ENCODE results near the gene FBXW7.

Gene FBXW7

GRCh38 chr4:152417673-152418072 is 118.2 kb downstream of the FBXW7 start:
- no peak for DNase-seq (ENCODE audit: extremely low read depth, insufficient read length)

GRCh38 chr4:152415980-152416379 is 119.9 kb downstream of the FBXW7 start:
- no peak for DNase-seq (ENCODE audit: extremely low read depth, insufficient read length)
- peaks cover 2% of the 10 kb centered on the region for H3K36me3 ChIP-seq (ENCODE audit: control insufficient read depth, insufficient read depth, low read length)
- no peak overlapping the region for H3K4me3 ChIP-seq (replicated peaks; ENCODE audit: low read depth, low read length)
- TF ChIP-seq CTCF (IDR thresholded peaks at IDR 0.05; ENCODE audit: insufficient read depth, low read length, poor library complexity, severe bottlenecking) = no peak
- H3K27me3 ChIP-seq (replicated peaks; ENCODE audit: control insufficient read depth, insufficient read depth, low read length) = no peaks in the 10 kb centered on the region

More at GRCh38 chr4:152417673-152418072, 118.2 kb downstream of the FBXW7 start:
- Histone ChIP-seq H3K36me3 (ENCODE audit: control insufficient read depth, insufficient read depth, low read length) (no peaks in the 10 kb centered on the region; the same call in none of the 2 replicates), H3K4me3 (replicated peaks; ENCODE audit: low read depth, low read length) (no peak overlapping the region), H3K27me3 (replicated peaks; ENCODE audit: control insufficient read depth, insufficient read depth, low read length) (no peaks in the 10 kb centered on the region)
- no peak for TF ChIP-seq CTCF (IDR thresholded peaks at IDR 0.05; ENCODE audit: insufficient read depth, low read length, poor library complexity, severe bottlenecking)

GRCh38 chr4:152408514-152409327 is 127.2 kb downstream of the FBXW7 start:
- Histone ChIP-seq H3K4me3 (replicated peaks; ENCODE audit: low read depth, low read length) (no peak overlapping the region), H3K27me3 (replicated peaks; ENCODE audit: control insufficient read depth, insufficient read depth, low read length) (no peaks in the 10 kb centered on the region), H3K36me3 (ENCODE audit: control insufficient read depth, insufficient read depth, low read length) (peaks cover 2% of the 10 kb centered on the region)
- DNase-seq (ENCODE audit: extremely low read depth, insufficient read length) = no peak
- TF ChIP-seq CTCF (IDR thresholded peaks at IDR 0.05; ENCODE audit: insufficient read depth, low read length, poor library complexity, severe bottlenecking) = peak; percentile 59

GRCh38 chr4:152401424-152401823 is 134.5 kb downstream of the FBXW7 start:
- Histone ChIP-seq H3K36me3 (ENCODE audit: control insufficient read depth, insufficient read depth, low read length) (peaks cover 2% of the 10 kb centered on the region), H3K4me3 (replicated peaks; ENCODE audit: low read depth, low read length) (no peak overlapping the region), H3K27me3 (replicated peaks; ENCODE audit: control insufficient read depth, insufficient read depth, low read length) (no peaks in the 10 kb centered on the region)
- no peak for DNase-seq (ENCODE audit: extremely low read depth, insufficient read length)
- TF ChIP-seq CTCF (IDR thresholded peaks at IDR 0.05; ENCODE audit: insufficient read depth, low read length, poor library complexity, severe bottlenecking) = no peak

- no peaks in the 10 kb centered on the region for H3K27me3 ChIP-seq (replicated peaks; ENCODE audit: control insufficient read depth, insufficient read depth, low read length)
- H3K4me3 ChIP-seq (replicated peaks; ENCODE audit: low read depth, low read length) = no peak overlapping the region
- no peak for TF ChIP-seq CTCF (IDR thresholded peaks at IDR 0.05; ENCODE audit: insufficient read depth, low read length, poor library complexity, severe bottlenecking)
- peaks cover 2% of the 10 kb centered on the region for H3K36me3 ChIP-seq (ENCODE audit: control insufficient read depth, insufficient read depth, low read length)
- DNase-seq (ENCODE audit: extremely low read depth, insufficient read length) = peak; percentile 23
Observed at GRCh38 chr4:152399246-152399645, 136.6 kb downstream of the FBXW7 start.

All from GM06990 (cell line).